IMR-90 (cell line): ENCODE measurements around the gene KAT2B. TPM values are rescaled to one million over a fixed set of nuclear protein-coding genes. Genes with fewer than 3 reads are reported as not detected.
A peak's percentile ranks its signal among the peaks of the same experiment; 100 is the strongest.

Experiments
- ATAC-seq: fragments of 200-7000 bp; cut with Tn5 transposase; 2 replicates; pipeline ENCODE4 v1.9.1; 2020; ENCODE audit warnings: low read depth, mild to moderate bottlenecking, moderate library complexity
- BruUV-seq: library from RNA; stranded (reverse); fragments of 400-500 nt; replicated peaks from 2 replicates; lab custom pipeline; 2021; lab: Mats Ljungman, UMichigan
- CTCF ChIA-PET: fragments of 300-600 bp; formaldehyde crosslinking; extraction: SDS; loops from one replicate; lab custom pipeline; 2021; ENCODE audit warnings: antibody characterized with exemption; lab: Yijun Ruan, JAX
- POLR2A ChIA-PET: fragments of 300-600 bp; sonication (Branson Sonifier 250); formaldehyde crosslinking; loops from one replicate; lab custom pipeline; 2022; ENCODE audit warnings: antibody characterized with exemption; ENCODE audit not compliant: unreplicated experiment; lab: Charles Lee
- DNase-seq: peaks from one replicate; pipeline ENCODE4 v3.0.0; 2013
- H2AFZ ChIP-seq: replicated peaks from 2 replicates; pipeline ENCODE3; 2013; ENCODE audit warnings: low read length, mild to moderate bottlenecking; ENCODE audit not compliant: poor library complexity
- H2AK5ac ChIP-seq: 2 replicates; pipeline ENCODE4 v1.6.1; 2013; ENCODE audit warnings: low read depth, low read length, inconsistent platforms
- H2AK9ac ChIP-seq: replicated peaks from 2 replicates; pipeline ENCODE3; 2013; ENCODE audit warnings: mild to moderate bottlenecking, low read depth, low read length, moderate library complexity; ENCODE audit not compliant: poor library complexity
- H2BK120ac ChIP-seq: 2 replicates; pipeline ENCODE4 v1.6.1; 2013; ENCODE audit warnings: low read depth, low read length, inconsistent platforms
- H2BK15ac ChIP-seq: 3 replicates; pipeline ENCODE4 v1.6.1; 2013; ENCODE audit warnings: low read depth, low read length, inconsistent platforms
- H2BK20ac ChIP-seq: 2 replicates; pipeline ENCODE4 v1.6.1; 2013; ENCODE audit warnings: low read depth, mild to moderate bottlenecking, inconsistent platforms, low read length, moderate library complexity
- H2BK5ac ChIP-seq: 2 replicates; pipeline ENCODE4 v1.6.1; 2013; ENCODE audit warnings: mild to moderate bottlenecking, low read depth, low read length, inconsistent platforms; ENCODE audit not compliant: poor library complexity, severe bottlenecking
- H3K14ac ChIP-seq: replicated peaks from 2 replicates; pipeline ENCODE4 v1.6.1; 2013; ENCODE audit warnings: low read depth, low read length, inconsistent platforms
- H3K18ac ChIP-seq: 2 replicates; pipeline ENCODE4 v1.6.1; 2013; ENCODE audit warnings: low read depth, low read length, control low read depth
- H3K23ac ChIP-seq: 2 replicates; pipeline ENCODE4 v1.6.1; 2013; ENCODE audit warnings: low read depth, low read length, inconsistent platforms
- H3K27ac ChIP-seq: 2 replicates; pipeline ENCODE4 v1.5.1; 2013; ENCODE audit warnings: mild to moderate bottlenecking, control low read depth, low read length; ENCODE audit not compliant: insufficient read depth
- H3K27me3 ChIP-seq: 2 replicates; pipeline ENCODE4 v1.6.1; 2013; ENCODE audit warnings: low read length; ENCODE audit not compliant: control insufficient read depth, insufficient read depth
- H3K36me3 ChIP-seq: 2 replicates; pipeline ENCODE4 v1.6.1; 2013; ENCODE audit warnings: low read length, mixed read lengths; ENCODE audit not compliant: control insufficient read depth, insufficient read depth
- H3K4ac ChIP-seq: 2 replicates; pipeline ENCODE4 v1.6.1; 2013; ENCODE audit warnings: low read depth, low read length, inconsistent platforms
- H3K4me1 ChIP-seq: 2 replicates; pipeline ENCODE4 v1.6.1; 2013; ENCODE audit warnings: low read length, mixed read lengths; ENCODE audit not compliant: control insufficient read depth, insufficient read depth
- H3K4me2 ChIP-seq: 2 replicates; pipeline ENCODE4 v1.6.1; 2013; ENCODE audit warnings: low read depth, mild to moderate bottlenecking, control low read depth, low read length, moderate library complexity
- H3K4me3 ChIP-seq: 2 replicates; pipeline ENCODE4 v1.5.1; 2013; ENCODE audit warnings: low read depth, mild to moderate bottlenecking, control low read depth, low read length, moderate library complexity; ENCODE audit not compliant: insufficient read depth
- H3K56ac ChIP-seq: 2 replicates; pipeline ENCODE4 v1.6.1; 2013; ENCODE audit warnings: low read length, inconsistent platforms; ENCODE audit not compliant: insufficient read depth; ENCODE audit errors: extremely low read depth
- H3K79me1 ChIP-seq, 2 experiments: 2 replicates each; pipeline ENCODE4 v1.6.1; 2013; ENCODE audit warnings: low read length in 2 of 2, inconsistent platforms in 1 of 2, low read depth in 1 of 2
- H3K9ac ChIP-seq: 2 replicates; pipeline ENCODE4 v1.6.1; 2013; ENCODE audit warnings: low read depth, low read length, control low read depth
- H3K9me1 ChIP-seq: 2 replicates; pipeline ENCODE4 v1.6.1; 2013; ENCODE audit warnings: low read length, inconsistent platforms; ENCODE audit not compliant: insufficient read depth
- H3K9me3 ChIP-seq: 2 replicates; pipeline ENCODE4 v1.6.1; 2013; ENCODE audit warnings: low read length; ENCODE audit not compliant: control insufficient read depth, insufficient read depth
- H4K20me1 ChIP-seq: 2 replicates; pipeline ENCODE4 v1.6.1; 2013; ENCODE audit warnings: low read length, inconsistent platforms; ENCODE audit not compliant: insufficient read depth
- H4K5ac ChIP-seq: 2 replicates; pipeline ENCODE4 v1.6.1; 2013; ENCODE audit warnings: mild to moderate bottlenecking, low read depth, low read length, control low read depth
- H4K8ac ChIP-seq, 2 experiments: 2 replicates each; pipeline ENCODE4 v1.6.1; 2013; ENCODE audit warnings: low read depth in 2 of 2, low read length in 2 of 2, control low read depth in 1 of 2, inconsistent platforms in 1 of 2
- H4K91ac ChIP-seq: 2 replicates; pipeline ENCODE4 v1.6.1; 2013; ENCODE audit warnings: low read depth, low read length, inconsistent platforms; ENCODE audit not compliant: insufficient read depth
- CEBPB ChIP-seq: IDR thresholded peaks from 2 replicates; pipeline ENCODE4 v1.6.1; 2012; ENCODE audit warnings: low read depth, low read length, improper control_type of control experiment
- WGBS, 2 experiments: methylation state at CpG; one replicate each; pipeline versions ENCODE4 v1.1.5 to v1.1.7; 2013; ENCODE audit warnings: missing lambda C conversion rate in 2 of 2; ENCODE audit not compliant: insufficient read length in 1 of 2; ENCODE audit errors: extremely low coverage in 2 of 2; 5-methylcytosine and 5-hydroxymethylcytosine counted together
- dilution Hi-C: fragments of 300-500 bp; cut with HindIII; formaldehyde crosslinking; loops from one replicate; pipeline ENCODE4 v1.14.3; 2018; ENCODE audit warnings: low sequenced_read_pairs; ENCODE audit not compliant: unreplicated experiment
- in situ Hi-C: fragments of 300-500 bp; cut with MboI; formaldehyde crosslinking; loops from 3 replicates; pipeline ENCODE4 v1.14.3; 2019; ENCODE audit warnings: low sequenced_read_pairs, inconsistent platforms, mixed read lengths
- intact Hi-C: fragments of 100-400 bp; cut with micrococcal nuclease; formaldehyde crosslinking; loops from 2 replicates; pipeline ENCODE4 v1.10.0; 2022
- polyA plus RNA-seq, 3 experiments: library from polyadenylated mRNA; depleted of rRNA; stranded (reverse); fragments of >200 nt; gene quantifications; 2 replicates each; pipeline ENCODE4 v1.2.3, GENCODE V29; 2012; ENCODE audit warnings: low replicate concordance in 1 of 3
- total RNA-seq: library from RNA; depleted of rRNA; stranded (reverse); fragments of >200 nt; gene quantifications from 2 replicates; pipeline ENCODE4 v1.2.3, GENCODE V29; 2012
- TF ChIP-seq, protein P1 (sequence below): conservative IDR thresholded peaks from 2 replicates; pipeline ENCODE4 v1.5.1; 2012; ENCODE audit warnings: mild to moderate bottlenecking, low read depth, low read length, improper control_type of control experiment

KAT2B gene
- total and polyA plus RNA-seq, 2 of the 4 experiments (the other 2 are of a cell fraction) = 2.0 to 2.2 TPM

DNA sequence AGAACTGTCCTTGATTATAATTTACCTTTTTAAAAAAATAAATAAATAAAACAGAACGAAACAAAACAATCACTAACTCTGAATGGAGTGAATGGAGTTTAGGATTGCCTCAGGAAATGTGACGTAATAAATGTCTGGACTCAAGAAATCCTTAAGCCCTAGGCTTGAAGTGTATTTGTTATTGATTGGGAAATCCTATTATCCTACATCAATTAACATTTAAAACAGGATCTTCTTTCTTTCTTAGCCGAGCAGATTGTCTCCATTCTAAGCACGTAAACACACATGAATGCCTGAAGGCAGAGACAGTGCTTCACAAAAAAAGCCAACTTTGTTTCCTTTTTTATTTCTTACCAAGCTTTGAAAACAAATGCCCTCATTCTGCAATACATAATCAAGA is 33.4 kb downstream of the KAT2B start:
- Histone ChIP-seq H3K9me3 (no peaks in the 10 kb centered on the region), H2BK20ac (no peak overlapping the region), H4K5ac (no peak overlapping the region), H3K56ac (no peak overlapping the region), H3K4ac (no peak overlapping the region), H2AK5ac (no peak overlapping the region), H3K18ac (no peak overlapping the region), H3K14ac (no peak overlapping the region), H3K27ac (no peak overlapping the region), H2BK5ac (no peak overlapping the region), H3K79me1 (no peaks in the 10 kb centered on the region), H3K4me3 (no peak overlapping the region), H2AK9ac (no peak overlapping the region), H4K8ac (no peak overlapping the region), H3K36me3 (no peaks in the 10 kb centered on the region), H3K4me2 (no peak overlapping the region), H3K4me1 (no peaks in the 10 kb centered on the region; the same call in 1 of the 2 replicates), H3K9me1 (no peaks in the 10 kb centered on the region; the same call in 1 of the 2 replicates), H3K27me3 (no peaks in the 10 kb centered on the region), H2BK15ac (no peak overlapping the region), H3K23ac (no peak overlapping the region), H3K9ac (no peak overlapping the region), H2BK120ac (no peak overlapping the region), H4K91ac (no peak overlapping the region), H4K20me1 (no peaks in the 10 kb centered on the region), H2AFZ (no peak overlapping the region)
- TF ChIP-seq, protein P1, sequence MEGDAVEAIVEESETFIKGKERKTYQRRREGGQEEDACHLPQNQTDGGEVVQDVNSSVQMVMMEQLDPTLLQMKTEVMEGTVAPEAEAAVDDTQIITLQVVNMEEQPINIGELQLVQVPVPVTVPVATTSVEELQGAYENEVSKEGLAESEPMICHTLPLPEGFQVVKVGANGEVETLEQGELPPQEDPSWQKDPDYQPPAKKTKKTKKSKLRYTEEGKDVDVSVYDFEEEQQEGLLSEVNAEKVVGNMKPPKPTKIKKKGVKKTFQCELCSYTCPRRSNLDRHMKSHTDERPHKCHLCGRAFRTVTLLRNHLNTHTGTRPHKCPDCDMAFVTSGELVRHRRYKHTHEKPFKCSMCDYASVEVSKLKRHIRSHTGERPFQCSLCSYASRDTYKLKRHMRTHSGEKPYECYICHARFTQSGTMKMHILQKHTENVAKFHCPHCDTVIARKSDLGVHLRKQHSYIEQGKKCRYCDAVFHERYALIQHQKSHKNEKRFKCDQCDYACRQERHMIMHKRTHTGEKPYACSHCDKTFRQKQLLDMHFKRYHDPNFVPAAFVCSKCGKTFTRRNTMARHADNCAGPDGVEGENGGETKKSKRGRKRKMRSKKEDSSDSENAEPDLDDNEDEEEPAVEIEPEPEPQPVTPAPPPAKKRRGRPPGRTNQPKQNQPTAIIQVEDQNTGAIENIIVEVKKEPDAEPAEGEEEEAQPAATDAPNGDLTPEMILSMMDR = no peak
- TF ChIP-seq CEBPB = peak; percentile 47
- DNase-seq (no peak), ATAC-seq (no peak)
- intact Hi-C loops (no loop called here), dilution Hi-C loops (no loop called here), in situ Hi-C loops (no loop called here)
- no CpG with 5 or more reads among the region's 4 CpGs for WGBS, 2 experiments
- CTCF ChIA-PET = interaction anchor here (0.9 kb wide), 1 partner anchor 33 kb away, joined by 3 read pairs; no protein-coding TSS in a partner anchor
- POLR2A ChIA-PET = no interaction called here
- no TSS peak for BruUV-seq
